Caco-2 (cell line): Measurements from ENCODE around the gene INHBC. TPM values are rescaled to one million over a fixed set of nuclear protein-coding genes. Genes with fewer than 3 reads are reported as not detected.
"Not testable (repeated sequence)": the region's sequence is repeated elsewhere in the genome, so short reads cannot be mapped to it uniquely, and the experiment has no call there.

ENCODE experiments used
- BruUV-seq: library from RNA; stranded (reverse); fragments of 400-500 nt; replicated peaks from 2 replicates; lab custom pipeline; 2021; lab: Mats Ljungman, UMichigan
- CTCF ChIA-PET: fragments of 300-600 bp; sonication (Branson Sonifier 250); formaldehyde crosslinking; loops from one replicate; lab custom pipeline; 2022; ENCODE audit warnings: antibody characterized with exemption; lab: Charles Lee
- POLR2A ChIA-PET: fragments of 300-600 bp; sonication (Branson Sonifier 250); formaldehyde crosslinking; loops from one replicate; lab custom pipeline; 2022; ENCODE audit warnings: antibody characterized with exemption; lab: Charles Lee
- DNase-seq, 2 experiments: peaks; one replicate each; pipeline versions ENCODE4 v3.0.0 to v3.0.0-alpha.2; 2020 to 2022
- H3K27me3 ChIP-seq: replicated peaks from 2 replicates; pipeline ENCODE4 v1.6.0; 2011; ENCODE audit warnings: low read length; ENCODE audit not compliant: control insufficient read depth, insufficient read depth
- H3K36me3 ChIP-seq: 2 replicates; pipeline ENCODE4 v1.5.1; 2011; ENCODE audit warnings: low read length; ENCODE audit not compliant: control insufficient read depth, insufficient read depth
- H3K4me1 ChIP-seq: fragments of 250-450 bp; sonication (Bioruptor Pico); 2 replicates; pipeline ENCODE4 v1.5.1; 2020; ENCODE audit warnings: mild to moderate bottlenecking
- H3K4me3 ChIP-seq: 2 replicates; pipeline ENCODE4 v1.5.1; 2011; ENCODE audit warnings: low read depth, mild to moderate bottlenecking, control low read depth, low read length
- H3K9me3 ChIP-seq: fragments of 250-450 bp; sonication (Bioruptor Pico); 2 replicates; pipeline ENCODE4 v1.5.1; 2020; ENCODE audit warnings: mild to moderate bottlenecking, moderate library complexity
- H3K27ac Mint-ChIP-seq: one replicate; pipeline ENCODE4 v1.8.0; 2022; ENCODE audit warnings: mixed read lengths; ENCODE audit not compliant: unreplicated experiment
- H3K27me3 Mint-ChIP-seq: one replicate; pipeline ENCODE4 v1.8.0; 2022; ENCODE audit warnings: mixed read lengths; ENCODE audit not compliant: insufficient read depth, unreplicated experiment
- H3K36me3 Mint-ChIP-seq: one replicate; pipeline ENCODE4 v1.8.0; 2022; ENCODE audit warnings: mild to moderate bottlenecking, mixed read lengths; ENCODE audit not compliant: insufficient read depth, unreplicated experiment
- H3K4me1 Mint-ChIP-seq: one replicate; pipeline ENCODE4 v1.8.0; 2022; ENCODE audit warnings: low read depth, mixed read lengths; ENCODE audit not compliant: unreplicated experiment
- H3K4me3 Mint-ChIP-seq: one replicate; pipeline ENCODE4 v1.8.0; 2022; ENCODE audit warnings: mild to moderate bottlenecking, moderate library complexity, mixed read lengths; ENCODE audit not compliant: unreplicated experiment
- H3K9me3 Mint-ChIP-seq: one replicate; pipeline ENCODE4 v1.8.0; 2022; ENCODE audit warnings: mixed read lengths; ENCODE audit not compliant: unreplicated experiment
- intact Hi-C: fragments of 100-400 bp; cut with micrococcal nuclease; formaldehyde crosslinking; loops from one replicate; pipeline ENCODE4 v1.10.0; 2022; ENCODE audit not compliant: unreplicated experiment
- total RNA-seq: library from RNA; stranded (reverse); gene quantifications from 2 replicates; pipeline ENCODE4 v1.2.3, GENCODE V29; 2022
- TF ChIP-seq, protein P1 (sequence below), 2 experiments: fragments of 200-600 bp in 1 of 2; IDR thresholded peaks; 1 replicate in 1 of 2; 2 replicates in 1 of 2; pipeline versions ENCODE4 v1.5.1 to v1.8.0; 2011 to 2022; ENCODE audit warnings: antibody characterized with exemption in 1 of 2, control low read depth in 1 of 2, inconsistent platforms in 1 of 2, low read depth in 1 of 2, low read length in 1 of 2, mild to moderate bottlenecking in 1 of 2, moderate library complexity in 1 of 2; ENCODE audit not compliant: insufficient read depth in 1 of 2, severe bottlenecking in 1 of 2, unreplicated experiment in 1 of 2

Gene INHBC
- total RNA-seq, 1 experiment from 2014 or later = not detected

DNA sequence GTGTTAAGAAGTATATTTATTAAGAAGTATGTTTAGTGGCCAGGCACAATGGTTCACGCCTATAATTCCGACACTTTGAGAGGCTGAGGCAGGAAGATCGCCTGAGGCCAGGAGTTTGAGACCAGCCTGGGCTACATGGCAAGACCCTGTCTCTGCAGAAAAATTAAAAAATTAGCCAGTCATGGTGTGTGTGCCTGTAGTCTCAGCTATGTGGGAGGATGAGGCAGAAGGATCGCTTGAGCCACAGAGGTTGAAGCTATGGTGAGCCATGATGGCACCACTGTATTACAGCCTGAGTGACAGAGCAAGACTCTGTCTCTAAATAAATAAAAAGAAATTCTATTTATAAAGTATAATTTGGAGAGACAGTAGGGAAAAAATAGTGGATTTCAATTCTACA lies 24.1 kb upstream of the INHBC start:
- no peak overlapping the region for H3K4me3 ChIP-seq
- Mint-ChIP-seq H3K27me3 (no peaks in the 10 kb centered on the region), H3K36me3 (no peaks in the 10 kb centered on the region), H3K4me1 (no peaks in the 10 kb centered on the region), H3K9me3 (no peaks in the 10 kb centered on the region), H3K4me3 (no peak overlapping the region), H3K27ac (no peak overlapping the region)
- DNase-seq = no peak
- H3K36me3 ChIP-seq = no peaks in the 10 kb centered on the region
- TF ChIP-seq, protein P1, sequence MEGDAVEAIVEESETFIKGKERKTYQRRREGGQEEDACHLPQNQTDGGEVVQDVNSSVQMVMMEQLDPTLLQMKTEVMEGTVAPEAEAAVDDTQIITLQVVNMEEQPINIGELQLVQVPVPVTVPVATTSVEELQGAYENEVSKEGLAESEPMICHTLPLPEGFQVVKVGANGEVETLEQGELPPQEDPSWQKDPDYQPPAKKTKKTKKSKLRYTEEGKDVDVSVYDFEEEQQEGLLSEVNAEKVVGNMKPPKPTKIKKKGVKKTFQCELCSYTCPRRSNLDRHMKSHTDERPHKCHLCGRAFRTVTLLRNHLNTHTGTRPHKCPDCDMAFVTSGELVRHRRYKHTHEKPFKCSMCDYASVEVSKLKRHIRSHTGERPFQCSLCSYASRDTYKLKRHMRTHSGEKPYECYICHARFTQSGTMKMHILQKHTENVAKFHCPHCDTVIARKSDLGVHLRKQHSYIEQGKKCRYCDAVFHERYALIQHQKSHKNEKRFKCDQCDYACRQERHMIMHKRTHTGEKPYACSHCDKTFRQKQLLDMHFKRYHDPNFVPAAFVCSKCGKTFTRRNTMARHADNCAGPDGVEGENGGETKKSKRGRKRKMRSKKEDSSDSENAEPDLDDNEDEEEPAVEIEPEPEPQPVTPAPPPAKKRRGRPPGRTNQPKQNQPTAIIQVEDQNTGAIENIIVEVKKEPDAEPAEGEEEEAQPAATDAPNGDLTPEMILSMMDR (IDR thresholded peaks at IDR 0.05; ENCODE audit: insufficient read depth in 1 of 2, low read depth in 1 of 2, low read length in 1 of 2, severe bottlenecking in 1 of 2, unreplicated experiment in 1 of 2) = no peak
- intact Hi-C loops = no loop called here
- no peaks in the 10 kb centered on the region for H3K4me1 ChIP-seq
- no peaks in the 10 kb centered on the region for H3K27me3 ChIP-seq
- CTCF ChIA-PET = interaction anchor here (1.1 kb wide), 1 partner anchor 378 kb away, joined by 3 read pairs; no protein-coding TSS in a partner anchor
- POLR2A ChIA-PET = no interaction called here
- no TSS peak for BruUV-seq
- no peaks in the 10 kb centered on the region for H3K9me3 ChIP-seq

DNA sequence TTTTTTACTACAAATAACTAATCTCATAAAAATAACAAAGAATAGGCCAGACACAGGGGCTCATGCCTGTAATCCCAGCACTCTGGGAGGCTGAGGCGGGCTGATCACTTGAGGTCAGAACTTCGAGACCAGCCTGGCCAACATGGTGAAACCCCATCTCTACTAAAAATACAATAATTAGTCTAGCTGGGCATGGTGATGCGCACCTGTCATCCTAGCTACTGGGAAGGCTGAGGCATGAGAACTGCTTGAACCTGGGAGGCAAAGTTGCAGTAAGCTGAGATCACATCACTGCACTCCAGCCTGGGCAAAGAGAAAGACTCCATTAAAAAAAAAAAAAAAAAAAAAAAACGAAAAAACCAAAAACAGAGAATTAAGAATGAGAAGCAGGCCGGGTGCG lies 20.4 kb upstream of the INHBC start:
- CTCF ChIA-PET, BruUV-seq: not testable (repeated sequence)

DNA sequence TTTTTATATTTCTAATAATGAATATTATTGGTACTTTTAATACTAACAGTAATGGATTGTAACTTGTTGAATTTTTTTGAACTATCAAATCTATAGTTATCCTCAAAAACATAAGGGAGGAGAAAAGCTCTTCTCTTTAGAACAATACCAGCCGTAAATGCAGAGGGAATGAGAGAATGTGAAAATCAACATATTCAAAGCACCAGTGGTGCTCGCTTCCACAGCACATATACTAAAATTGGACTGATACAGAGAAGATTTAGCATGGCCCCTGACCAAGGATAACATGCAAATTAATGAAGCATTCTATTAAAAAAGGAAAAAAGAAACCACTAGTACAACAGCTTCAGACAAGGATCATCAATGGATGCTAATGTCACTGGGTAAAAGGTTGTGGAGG lies 19.5 kb upstream of the INHBC start:
- H3K4me1 Mint-ChIP-seq = no peaks in the 10 kb centered on the region
- H3K9me3 ChIP-seq = no peaks in the 10 kb centered on the region
- no peak for DNase-seq
- no peaks in the 10 kb centered on the region for H3K9me3 Mint-ChIP-seq
- no peaks in the 10 kb centered on the region for H3K27me3 ChIP-seq
- H3K4me1 ChIP-seq = no peaks in the 10 kb centered on the region
- no TSS peak for BruUV-seq
- H3K36me3 ChIP-seq = no peaks in the 10 kb centered on the region
- H3K27me3 Mint-ChIP-seq = no peaks in the 10 kb centered on the region
- H3K36me3 Mint-ChIP-seq = no peaks in the 10 kb centered on the region
- TF ChIP-seq, protein P1 (IDR thresholded peaks at IDR 0.05; ENCODE audit: insufficient read depth in 1 of 2, low read depth in 1 of 2, low read length in 1 of 2, severe bottlenecking in 1 of 2, unreplicated experiment in 1 of 2) = no peak
- H3K4me3 Mint-ChIP-seq = no peak overlapping the region
- H3K27ac Mint-ChIP-seq = no peak overlapping the region
- no peak overlapping the region for H3K4me3 ChIP-seq
- POLR2A ChIA-PET = no interaction called here
- CTCF ChIA-PET = no interaction called here
- intact Hi-C loops = no loop called here

More for the DNA sequence above, 20.4 kb upstream of the INHBC start:
- H3K4me1 Mint-ChIP-seq, H3K4me3 ChIP-seq, H3K4me3 Mint-ChIP-seq, DNase-seq, H3K9me3 Mint-ChIP-seq, H3K27me3 Mint-ChIP-seq, H3K27me3 ChIP-seq, H3K36me3 Mint-ChIP-seq, intact Hi-C loops, H3K4me1 ChIP-seq, H3K9me3 ChIP-seq, H3K27ac Mint-ChIP-seq, H3K36me3 ChIP-seq: not testable (repeated sequence)
- POLR2A ChIA-PET = interaction anchor here (0.7 kb wide), 1 partner anchor 99 kb away, joined by 12 read pairs; no protein-coding TSS in a partner anchor
